H1 (cell line): ENCODE data around the gene MIOX. TPM values are rescaled to one million over a fixed set of nuclear protein-coding genes. Genes with fewer than 3 reads are reported as not detected.

ENCODE experiments used
- CTCF ChIA-PET: fragments of 300-600 bp; sonication (Branson Sonifier 250); formaldehyde crosslinking; loops from one replicate; lab custom pipeline; 2021; ENCODE audit not compliant: partially characterized antibody; lab: Charles Lee
- POLR2A ChIA-PET: fragments of 300-600 bp; sonication (Branson Sonifier 250); formaldehyde crosslinking; loops from one replicate; lab custom pipeline; 2021; ENCODE audit warnings: inconsistent platforms; ENCODE audit not compliant: partially characterized antibody; lab: Charles Lee
- DNase-seq, 2 experiments: peaks; one replicate each; pipeline versions ENCODE4 v3.0.0 to v3.0.0-alpha.2; 2010 to 2022; ENCODE audit warnings: low spot score in 2 of 2, low read depth in 1 of 2, mixed read lengths in 1 of 2
- FAIRE-seq: peaks from 2 replicates; lab custom pipeline; 2011; peaks lifted over from hg19 to GRCh38; lab: Jason Lieb, UNC
- H2AFZ ChIP-seq: 2 replicates; pipeline ENCODE4 v1.8.1; 2012; ENCODE audit warnings: low read length, inconsistent platforms
- H2AK5ac ChIP-seq: 2 replicates; pipeline ENCODE4 v1.6.1; 2013; ENCODE audit warnings: low read depth, low read length
- H2BK120ac ChIP-seq: replicated peaks from 2 replicates; pipeline ENCODE3; 2013; ENCODE audit warnings: low read depth, low read length, inconsistent platforms
- H2BK12ac ChIP-seq: 2 replicates; pipeline ENCODE4 v1.6.1; 2013; ENCODE audit warnings: low read depth, low read length
- H2BK15ac ChIP-seq: 2 replicates; pipeline ENCODE4 v1.6.1; 2013; ENCODE audit warnings: low read length
- H2BK20ac ChIP-seq: 2 replicates; pipeline ENCODE4 v1.6.1; 2013; ENCODE audit warnings: low read length
- H2BK5ac ChIP-seq: 2 replicates; pipeline ENCODE4 v1.6.1; 2013; ENCODE audit warnings: low read depth, low read length
- H3K14ac ChIP-seq: 2 replicates; pipeline ENCODE4 v1.6.1; 2013; ENCODE audit warnings: inconsistent platforms; ENCODE audit not compliant: insufficient read length
- H3K18ac ChIP-seq: 2 replicates; pipeline ENCODE4 v1.6.1; 2013; ENCODE audit warnings: low read length; ENCODE audit errors: extremely low read depth
- H3K23ac ChIP-seq: 2 replicates; pipeline ENCODE4 v1.6.1; 2013; ENCODE audit warnings: inconsistent platforms; ENCODE audit not compliant: insufficient read length
- H3K23me2 ChIP-seq: 2 replicates; pipeline ENCODE4 v1.6.1; 2013; ENCODE audit warnings: low read depth, low read length
- H3K27ac ChIP-seq: 2 replicates; pipeline ENCODE4 v1.6.1; 2011; ENCODE audit warnings: low read depth, low read length, inconsistent platforms
- H3K27me3 ChIP-seq, 4 experiments: replicated peaks in 1 of 4; 1 replicate in 1 of 4; 2 replicates in 3 of 4; pipeline versions ENCODE4 v1.6.1 to v1.8.1; 2011 to 2013; ENCODE audit warnings: low read length in 3 of 4, mild to moderate bottlenecking in 3 of 4, inconsistent platforms in 2 of 4, mixed read lengths in 2 of 4, moderate library complexity in 1 of 4; ENCODE audit not compliant: control insufficient read depth in 3 of 4, insufficient read depth in 3 of 4; ENCODE audit errors: extremely low read depth in 1 of 4
- H3K36me3 ChIP-seq, 4 experiments: 2 replicates each; pipeline versions ENCODE4 v1.6.1 to v1.8.1; 2011 to 2013; ENCODE audit warnings: mild to moderate bottlenecking in 4 of 4, low read length in 3 of 4, moderate library complexity in 2 of 4, control low read depth in 1 of 4, inconsistent platforms in 1 of 4; ENCODE audit not compliant: insufficient read depth in 4 of 4, control insufficient read depth in 2 of 4
- H3K4ac ChIP-seq: replicated peaks from 2 replicates; pipeline ENCODE3; 2013; ENCODE audit warnings: low read length, low read depth, mixed read lengths, inconsistent platforms; ENCODE audit not compliant: insufficient read length
- H3K4me1 ChIP-seq, 4 experiments: replicated peaks in 1 of 4; 1 replicate in 1 of 4; 2 replicates in 3 of 4; pipeline versions ENCODE4 v1.6.1 to v1.8.1; 2011 to 2013; ENCODE audit warnings: low read length in 3 of 4, inconsistent platforms in 2 of 4, mixed read lengths in 1 of 4; ENCODE audit not compliant: insufficient read depth in 4 of 4, control insufficient read depth in 3 of 4
- H3K4me2 ChIP-seq, 2 experiments: 2 replicates each; pipeline versions ENCODE4 v1.6.1 to v1.8.1; 2011 to 2013; ENCODE audit warnings: low read depth in 2 of 2, low read length in 2 of 2, control low read depth in 1 of 2, inconsistent platforms in 1 of 2, mild to moderate bottlenecking in 1 of 2; ENCODE audit not compliant: insufficient read depth in 1 of 2
- H3K4me3 ChIP-seq, 4 experiments: fragments of 200-600, 300-600 bp in 1 of 4; sonication (generic), shearing (Covaris generic), sonication (Bioruptor Twin) in 1 of 4; 2 replicates each; pipeline versions ENCODE4 v1.5.1 to v1.8.1; 2011 to 2016; ENCODE audit warnings: low read length in 4 of 4, low read depth in 3 of 4, control low read depth in 2 of 4, inconsistent platforms in 2 of 4, mild to moderate bottlenecking in 2 of 4, mixed read lengths in 1 of 4, moderate library complexity in 1 of 4; ENCODE audit not compliant: insufficient read depth in 2 of 4; ENCODE audit errors: extremely low read depth in 1 of 4
- H3K56ac ChIP-seq: replicated peaks from 2 replicates; pipeline ENCODE3; 2013; ENCODE audit warnings: low read depth, mild to moderate bottlenecking, mixed read lengths, low read length, inconsistent platforms; ENCODE audit not compliant: insufficient read length
- H3K79me1 ChIP-seq: 2 replicates; pipeline ENCODE4 v1.6.1; 2013; ENCODE audit warnings: low read depth, low read length, control low read depth
- H3K79me2 ChIP-seq, 2 experiments: 2 replicates each; pipeline versions ENCODE4 v1.6.1 to v1.8.1; 2012 to 2013; ENCODE audit warnings: low read length in 2 of 2, mild to moderate bottlenecking in 2 of 2, inconsistent platforms in 1 of 2; ENCODE audit not compliant: insufficient read depth in 2 of 2, control insufficient read depth in 1 of 2
- H3K9ac ChIP-seq, 4 experiments: replicated peaks in 1 of 4; 1 replicate in 1 of 4; 2 replicates in 3 of 4; pipeline versions ENCODE4 v1.6.1 to v1.8.1; 2011 to 2013; ENCODE audit warnings: low read depth in 3 of 4, low read length in 3 of 4, control low read depth in 2 of 4, mild to moderate bottlenecking in 2 of 4, moderate library complexity in 2 of 4, inconsistent platforms in 1 of 4; ENCODE audit errors: extremely low read depth in 1 of 4
- H3K9me3 ChIP-seq, 2 experiments: 2 replicates each; pipeline versions ENCODE4 v1.6.1 to v1.8.1; 2012 to 2013; ENCODE audit warnings: mild to moderate bottlenecking in 2 of 2, moderate library complexity in 2 of 2, control low read depth in 1 of 2, inconsistent platforms in 1 of 2, low read depth in 1 of 2, low read length in 1 of 2, mixed read lengths in 1 of 2; ENCODE audit not compliant: insufficient read depth in 2 of 2
- H4K20me1 ChIP-seq, 2 experiments: replicated peaks in 1 of 2; 2 replicates each; pipeline versions ENCODE3 to v1.8.1; 2011 to 2013; ENCODE audit warnings: inconsistent platforms in 2 of 2, low read length in 2 of 2, mild to moderate bottlenecking in 1 of 2; ENCODE audit not compliant: insufficient read depth in 2 of 2, control insufficient read depth in 1 of 2
- H4K5ac ChIP-seq: 2 replicates; pipeline ENCODE4 v1.6.1; 2013; ENCODE audit warnings: low read length, low read depth, mixed read lengths, inconsistent platforms; ENCODE audit not compliant: insufficient read length
- H4K8ac ChIP-seq: 2 replicates; pipeline ENCODE4 v1.8.0; 2013; ENCODE audit warnings: mild to moderate bottlenecking, moderate library complexity, low read length, inconsistent platforms; ENCODE audit not compliant: insufficient read depth; ENCODE audit errors: extremely low read depth
- H4K91ac ChIP-seq: replicated peaks from 2 replicates; pipeline ENCODE3; 2013; ENCODE audit warnings: low read length, mixed read lengths, inconsistent platforms; ENCODE audit not compliant: insufficient read length
- CEBPB ChIP-seq: IDR thresholded peaks from 2 replicates; pipeline ENCODE4 v1.6.1; 2012; ENCODE audit warnings: low read depth, low read length
- EGR1 ChIP-seq: IDR thresholded peaks from 2 replicates; pipeline ENCODE4 v1.6.1; 2011; ENCODE audit warnings: low read depth, low read length, borderline replicate concordance
- EZH2 ChIP-seq: fragments of 200-600 bp; sonication (generic); IDR thresholded peaks from 2 replicates; pipeline ENCODE4 v1.7.1; 2012; ENCODE audit warnings: low read depth, mild to moderate bottlenecking, moderate library complexity, low read length, inconsistent platforms; ENCODE audit not compliant: severe bottlenecking
- NANOG ChIP-seq: IDR thresholded peaks from 2 replicates; pipeline ENCODE4 v1.6.1; 2011; ENCODE audit warnings: low read length, low read depth, mild to moderate bottlenecking, inconsistent platforms; ENCODE audit not compliant: insufficient read depth, poor library complexity, severe bottlenecking
- RBBP5 ChIP-seq: IDR thresholded peaks from 2 replicates; pipeline ENCODE4 v1.7.1; 2012; ENCODE audit warnings: low read depth, mild to moderate bottlenecking, inconsistent platforms, low read length, moderate library complexity, borderline replicate concordance
- RNF2 ChIP-seq: fragments of 200-900, 300-1000 bp; sonication (generic); IDR thresholded peaks from 2 replicates; pipeline ENCODE4 v1.7.1; 2016; ENCODE audit warnings: borderline replicate concordance, low read depth, mild to moderate bottlenecking, antibody characterized with exemption, low read length; ENCODE audit not compliant: poor library complexity, severe bottlenecking; ENCODE audit errors: missing control alignments
- SP4 ChIP-seq: IDR thresholded peaks from 2 replicates; pipeline ENCODE4 v1.6.1; 2012; ENCODE audit warnings: low read length, inconsistent platforms
- SRF ChIP-seq: IDR thresholded peaks from 2 replicates; pipeline ENCODE4 v1.6.1; 2011; ENCODE audit warnings: mild to moderate bottlenecking, low read depth, low read length, moderate library complexity
- SUZ12 ChIP-seq: fragments of 200-600 bp; sonication (generic); IDR thresholded peaks from 2 replicates; pipeline ENCODE4 v1.6.1; 2012; ENCODE audit warnings: mild to moderate bottlenecking, inconsistent platforms, low read length, moderate library complexity, mixed read lengths
- WGBS, 2 experiments: shearing (Covaris generic) in 1 of 2; methylation state at CpG; one replicate each; pipeline versions ENCODE4 v1.1.6 to v1.1.7; 2013 to 2015; ENCODE audit warnings: low lambda C conversion rate in 2 of 2, mixed read lengths in 2 of 2, inconsistent platforms in 1 of 2, low coverage in 1 of 2, missing lambda C conversion rate in 1 of 2; ENCODE audit not compliant: insufficient replicate concordance in 2 of 2, insufficient coverage in 1 of 2, insufficient read length in 1 of 2; ENCODE audit errors: extremely low coverage in 1 of 2, missing lambda C conversion rate in 1 of 2; 5-methylcytosine and 5-hydroxymethylcytosine counted together
- polyA plus RNA-seq, 7 experiments: library from polyadenylated mRNA; depleted of rRNA in 3 of 7; stranded (reverse) in 5 of 7; unstranded in 2 of 7; fragments of >200 nt in 5 of 7; fragments of 200-250 nt in 2 of 7; gene quantifications; 1 replicate in 5 of 7; 2 replicates in 1 of 7; 4 replicates in 1 of 7; pipeline versions ENCODE4 v1.2.1 to v1.2.3, GENCODE V29; 2011 to 2013; ENCODE audit warnings: missing spikeins in 2 of 7, mixed read lengths in 2 of 7
- total RNA-seq: library from RNA; stranded (reverse); fragmentation: NEBNext Ultra II Directional; extraction: Animal tissue kit (Norgen Biotek cat#: 25700); gene quantifications from 2 replicates; pipeline ENCODE4 v1.2.1, GENCODE V29; 2021

MIOX gene
- total and polyA plus RNA-seq, 2 of the 8 experiments (the other 6 are each of a cell fraction or from before 2014, with no cell fraction given) = 0.30 to 0.32 TPM

- FAIRE-seq = no peak
Observed at GRCh38 chr22:50452649-50453048, 34.0 kb upstream of the MIOX start.

More at GRCh38 chr22:50452649-50453048, 34.0 kb upstream of the MIOX start:
- no peak overlapping the region for H3K23ac ChIP-seq
- no peaks in the 10 kb centered on the region for H3K23me2 ChIP-seq
- H4K91ac ChIP-seq = no peak overlapping the region
- no peak overlapping the region for H4K5ac ChIP-seq
- no peak overlapping the region for H3K4me3 ChIP-seq
- H2BK20ac ChIP-seq = no peak overlapping the region
- no peak overlapping the region for H3K9ac ChIP-seq
- H4K20me1 ChIP-seq = peaks cover 16 to 20% of the 10 kb centered on the region in 2 experiments
- H3K79me1 ChIP-seq = no peaks in the 10 kb centered on the region
- H3K4me2 ChIP-seq = no peak overlapping the region
- DNase-seq = no peak
- no peak overlapping the region for H4K8ac ChIP-seq
- no peak overlapping the region for H3K27ac ChIP-seq
- no peaks in the 10 kb centered on the region for H3K79me2 ChIP-seq
- no peaks in the 10 kb centered on the region for H3K9me3 ChIP-seq
- TF ChIP-seq EZH2 (no peak), CEBPB (no peak), SP4 (no peak), NANOG (no peak), RBBP5 (no peak), SRF (no peak), EGR1 (no peak), RNF2 (no peak), SUZ12 (no peak)
- TF ChIP-seq, all 59 proteins: peak for 0
- ChIA-PET POLR2A (interaction anchor here (0.8 kb wide), 1 partner anchor 11 kb away, joined by 3 read pairs; no protein-coding TSS in a partner anchor), CTCF (interaction anchor here (0.9 to 4.8 kb wide), 6 partner anchors 8 to 76 kb away, joined by 3 to 22 read pairs (median 3); no protein-coding TSS in a partner anchor)
- no peak overlapping the region for H2AFZ ChIP-seq
- H2BK12ac ChIP-seq = no peak overlapping the region
- H3K4ac ChIP-seq = no peak overlapping the region
- H3K14ac ChIP-seq = no peak overlapping the region
- no peak overlapping the region for H3K18ac ChIP-seq
- H3K56ac ChIP-seq = no peak overlapping the region
- 93% methylated on average over 5 of the region's 5 CpGs; no CpG with 5 or more reads in 1 of the 2 experiments for WGBS, 2 experiments
- H2BK15ac ChIP-seq = no peak overlapping the region
- H2BK5ac ChIP-seq = no peak overlapping the region
- no peak overlapping the region for H2BK120ac ChIP-seq
- no peaks in the 10 kb centered on the region for H3K27me3 ChIP-seq
- H3K4me1 ChIP-seq = no peaks in the 10 kb centered on the region
- H2AK5ac ChIP-seq = no peak overlapping the region
- H3K36me3 ChIP-seq = peaks cover 13 to 34% (median 24%) of the 10 kb centered on the region in 4 experiments; a peak in 7 of 8 replicates
